ENCODE data around the gene PDE4B. TPM values are rescaled to one million over a fixed set of nuclear protein-coding genes. Genes with fewer than 3 reads are reported as not detected.

Gene PDE4B
- total and polyA plus RNA-seq, 2 of the 13 experiments (the other 11 are each of a cell fraction or from before 2014, with no cell fraction given): not detected

DNA sequence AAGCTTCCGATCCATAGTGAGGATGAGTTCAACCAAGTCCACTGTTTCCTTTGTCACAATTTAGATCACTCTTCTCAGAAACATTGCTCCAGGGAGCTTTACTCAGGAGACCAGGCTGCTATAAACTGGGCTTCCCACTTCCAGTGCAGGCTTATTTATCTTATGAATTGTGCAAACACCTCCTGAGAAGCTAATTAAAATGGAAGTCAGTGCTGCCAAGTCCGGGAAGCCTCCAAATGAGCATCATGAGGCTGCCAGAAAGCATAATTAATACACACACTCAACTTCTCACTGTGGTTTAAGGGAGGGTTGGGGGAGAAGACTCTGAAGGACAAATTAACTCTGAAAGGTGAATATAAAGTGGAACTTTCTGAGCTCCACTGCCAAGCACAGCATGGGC is 596.2 kb downstream of the PDE4B start:
- intact Hi-C loops (cut with micrococcal nuclease; ENCODE audit: unreplicated experiment) (no loop called here), in situ Hi-C loops (cut with HindIII; ENCODE audit: extremely low pct_ligation_motif_present, low pct_unique_long_range_greater_than_20kb) (no loop called here)
- H3K4me2 ChIP-seq (ENCODE audit: low read depth, low read length): no peak overlapping the region
- no peak for TF ChIP-seq SRSF9 (IDR thresholded peaks at IDR 0.05; ENCODE audit: borderline replicate concordance, insufficient read depth, low read depth, low read length, poor library complexity, severe bottlenecking)
- TF ChIP-seq, protein P1, sequence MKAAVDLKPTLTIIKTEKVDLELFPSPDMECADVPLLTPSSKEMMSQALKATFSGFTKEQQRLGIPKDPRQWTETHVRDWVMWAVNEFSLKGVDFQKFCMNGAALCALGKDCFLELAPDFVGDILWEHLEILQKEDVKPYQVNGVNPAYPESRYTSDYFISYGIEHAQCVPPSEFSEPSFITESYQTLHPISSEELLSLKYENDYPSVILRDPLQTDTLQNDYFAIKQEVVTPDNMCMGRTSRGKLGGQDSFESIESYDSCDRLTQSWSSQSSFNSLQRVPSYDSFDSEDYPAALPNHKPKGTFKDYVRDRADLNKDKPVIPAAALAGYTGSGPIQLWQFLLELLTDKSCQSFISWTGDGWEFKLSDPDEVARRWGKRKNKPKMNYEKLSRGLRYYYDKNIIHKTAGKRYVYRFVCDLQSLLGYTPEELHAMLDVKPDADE (CRISPR knock-in tag; IDR thresholded peaks at IDR 0.05): no peak
- TF ChIP-seq NBN (conservative IDR thresholded peaks at IDR 0.05): no peak
- TF ChIP-seq U2AF2 (IDR thresholded peaks at IDR 0.05; ENCODE audit: low read depth, low read length): no peak
- no peak for TF ChIP-seq SAP130 (CRISPR knock-in tag; IDR thresholded peaks at IDR 0.05; ENCODE audit: low read depth)
- TF ChIP-seq SIX4 (CRISPR knock-in tag; IDR thresholded peaks at IDR 0.05): no peak
- no peak for TF ChIP-seq POLR2G (IDR thresholded peaks at IDR 0.05; ENCODE audit: low read depth, low read length)
- no peak for TF ChIP-seq NPAS2 (CRISPR knock-in tag; IDR thresholded peaks at IDR 0.05; ENCODE audit: borderline replicate concordance)
- TF ChIP-seq ZNF251 (CRISPR knock-in tag; IDR thresholded peaks at IDR 0.05): no peak
- TF ChIP-seq GABPA (IDR thresholded peaks at IDR 0.05; ENCODE audit: low read depth, low read length): no peak
- no peak for TF ChIP-seq GABPA (CRISPR knock-in tag; IDR thresholded peaks at IDR 0.05; ENCODE audit: low read depth)
- no peak for TF ChIP-seq MXD4 (CRISPR knock-in tag; IDR thresholded peaks at IDR 0.05)
- FAIRE-seq: no peak
- DNase-seq (ENCODE audit: low spot score): no peak
- peaks cover 24% of the 10 kb centered on the region for H3K9me3 ChIP-seq (ENCODE audit: low read length)
- no peak overlapping the region for H2AFZ ChIP-seq (ENCODE audit: low read length)
- no peak overlapping the region for H3K9ac ChIP-seq (ENCODE audit: insufficient read depth, low read depth, low read length)
- no peaks in the 10 kb centered on the region for H4K20me1 ChIP-seq (ENCODE audit: insufficient read depth, low read length)
- no peak overlapping the region for H3K27ac ChIP-seq (ENCODE audit: extremely low read length, insufficient read depth, low read length)
- no peaks in the 10 kb centered on the region for H3K4me1 ChIP-seq (ENCODE audit: insufficient read depth, low read length)
- WGBS (ENCODE audit: low lambda C conversion rate): 4% methylated on average over 2 of the region's 2 CpGs
- ChIA-PET CTCF (ENCODE audit: low intra/inter-chr PET ratio, low total read pairs) (no interaction called here), POLR2A (no interaction called here)
- no peak overlapping the region for H3K4me3 ChIP-seq (replicated peaks in 1 of 3; ENCODE audit: insufficient read depth in 1 of 3, low read depth in 2 of 3, low read length in 3 of 3)
- H3K36me3 ChIP-seq (replicated peaks in 1 of 2; ENCODE audit: control insufficient read depth in 1 of 2, insufficient read depth in 2 of 2, low read length in 2 of 2): no peaks in the 10 kb centered on the region
- H3K79me2 ChIP-seq (ENCODE audit: insufficient read depth, low read length): no peaks in the 10 kb centered on the region
- no peaks in the 10 kb centered on the region for H3K27me3 ChIP-seq (ENCODE audit: control insufficient read depth in 1 of 2, insufficient read depth in 2 of 2, low read length in 2 of 2)
- no TSS peak for BruUV-seq (replicated peaks)
- ATAC-seq: no peak

All from HepG2 (cell line).